Spleen (tissue), 11 donors: ENCODE results near the gene TNPO3. TPM values are rescaled to one million over a fixed set of nuclear protein-coding genes. Genes with fewer than 3 reads are reported as not detected.
"Not testable (repeated sequence)": the region's sequence is repeated elsewhere in the genome, so short reads cannot be mapped to it uniquely, and the experiment has no call there.

Experiments
- DNase-seq: peaks from one replicate; pipeline ENCODE4 v3.0.0-alpha.2; 2020
- H3K27ac ChIP-seq, 8 donors: fragments of 200-600 bp; sonication (generic) in 7 of 8; 1 replicate in 4 of 8; 2 replicates in 4 of 8; pipeline versions ENCODE4 v1.5.0 to v1.8.0; 2016 to 2021; ENCODE audit warnings: inconsistent platforms in 4 of 8, mild to moderate bottlenecking in 4 of 8, moderate library complexity in 1 of 8
- H3K27me3 ChIP-seq, 7 donors: fragments of 200-600 bp; sonication (generic) in 6 of 7; replicated peaks in 1 of 7; 1 replicate in 4 of 7; 2 replicates in 3 of 7; pipeline versions ENCODE4 v1.5.0 to v1.8.0; 2016 to 2021; ENCODE audit warnings: inconsistent platforms in 3 of 7, mild to moderate bottlenecking in 1 of 7
- H3K36me3 ChIP-seq, 6 donors: fragments of 200-600 bp; sonication (generic) in 5 of 6; 1 replicate in 4 of 6; 2 replicates in 2 of 6; pipeline versions ENCODE4 v1.5.0 to v1.8.0; 2016 to 2021; ENCODE audit warnings: inconsistent platforms in 2 of 6
- H3K4me1 ChIP-seq, 6 donors: fragments of 200-600 bp; sonication (generic) in 5 of 6; 1 replicate in 3 of 6; 2 replicates in 3 of 6; pipeline versions ENCODE4 v1.5.0 to v1.8.0; 2016 to 2021; ENCODE audit warnings: inconsistent platforms in 3 of 6
- H3K4me3 ChIP-seq, 8 donors: fragments of 200-600 bp; sonication (generic) in 7 of 8; 1 replicate in 4 of 8; 2 replicates in 4 of 8; pipeline versions ENCODE4 v1.5.0 to v1.8.0; 2016 to 2021; ENCODE audit warnings: inconsistent platforms in 4 of 8, mild to moderate bottlenecking in 4 of 8, moderate library complexity in 2 of 8
- H3K9me3 ChIP-seq, 8 donors: fragments of 200-600 bp; sonication (generic) in 7 of 8; 1 replicate in 4 of 8; 2 replicates in 4 of 8; pipeline versions ENCODE4 v1.5.0 to v1.8.0; 2016 to 2021; ENCODE audit warnings: inconsistent platforms in 4 of 8
- POLR2A ChIP-seq, 3 donors: fragments of 450-650 bp; IDR thresholded peaks; one replicate each; pipeline ENCODE4 v1.5.1; 2017; ENCODE audit warnings: antibody characterized with exemption in 3 of 3, mild to moderate bottlenecking in 1 of 3
- POLR2AphosphoS5 ChIP-seq, 3 donors: sonication (generic); formaldehyde crosslinking; IDR thresholded peaks; one replicate each; pipeline ENCODE4 v1.5.1; 2017; ENCODE audit warnings: antibody characterized with exemption in 3 of 3
- WGBS, 5 donors: extraction: QIAGEN DNeasy Blood & Tissue Kit in 3 of 5; methylation state at CpG; one replicate each; pipeline versions ENCODE4 v1.1.5 to v1.1.7; 2013 to 2018; 5-methylcytosine and 5-hydroxymethylcytosine counted together
- intact Hi-C: fragments of 100-400 bp; cut with DNase I; formaldehyde crosslinking; loops from one replicate; pipeline ENCODE4 v1.15.0; 2023; ENCODE audit warnings: low total_unique reads
- polyA plus RNA-seq, 3 donors: library from polyadenylated mRNA; stranded (reverse); fragments of 200-250 nt; gene quantifications; one replicate each; pipeline ENCODE4 v1.2.1, GENCODE V29; 2013
- total RNA-seq, 7 donors: library from RNA; depleted of rRNA in 3 of 7; stranded (reverse); fragments of >200 nt in 3 of 7; fragmentation: NEBNext Ultra II Directional in 4 of 7; extraction: Animal tissue kit (Norgen Biotek cat#: 25700) in 4 of 7; gene quantifications; one replicate each; pipeline versions ENCODE4 v1.1.0 to v1.2.1, GENCODE V29; 2016 to 2021
- TF ChIP-seq, protein P1 (sequence below), 11 experiments: fragments of 200-600 bp in 7 of 11; fragments of 450-650 bp in 4 of 11; sonication (generic) in 4 of 11; IDR thresholded peaks in 8 of 11; conservative IDR thresholded peaks in 3 of 11; 1 replicate in 7 of 11; 2 replicates in 4 of 11; pipeline versions ENCODE4 v1.4.0 to v1.8.0; 2016 to 2021; ENCODE audit warnings: antibody characterized with exemption in 11 of 11, inconsistent platforms in 4 of 11, mild to moderate bottlenecking in 1 of 11
- donor health status: healthy with polysubstance abuse.
- donor health status: DM: no; HTN: no; CAD: no; lungs with moderate emphysema.
- donor health status: DM: no; HTN: no; CAD: no.
- donor health status: Bipolar disorder and iron deficiency.
- donor health status: healthy.
- donor health status: DM: no; HTN: no; CAD: no.
- donor health status: DM: yes; HTN: yes; CAD: no.

TNPO3 gene
- total and polyA plus RNA-seq, 10 donors, result 11.2 to 49.0 (median 35.1) TPM

GRCh38 chr7:129073204-129073603 lies 18.3 kb upstream of the TNPO3 start:
- Histone ChIP-seq H3K27me3 (peaks cover 0 to 9% (median 0%) of the 10 kb centered on the region in 7 donors), H3K36me3 (no peaks in the 10 kb centered on the region), H3K9me3 (no peaks in the 10 kb centered on the region), H3K27ac (peak overlapping the region in 7 of 8 donors; percentile 54 to 89 (median 81)), H3K4me3 (peak overlapping the region in 1 of 8 donors; percentile 13), H3K4me1 (peaks cover 0 to 29% (median 0%) of the 10 kb centered on the region in 6 donors)
- intact Hi-C loops, result no loop called here
- DNase-seq, result no peak
- 93 to 97% (median 97%) methylated on average over 1 of the region's 1 CpG for WGBS, 5 donors
- TF ChIP-seq POLR2AphosphoS5 (IDR thresholded peaks at IDR 0.05) (no peak), POLR2A (IDR thresholded peaks at IDR 0.05) (no peak)
- TF ChIP-seq, protein P1, sequence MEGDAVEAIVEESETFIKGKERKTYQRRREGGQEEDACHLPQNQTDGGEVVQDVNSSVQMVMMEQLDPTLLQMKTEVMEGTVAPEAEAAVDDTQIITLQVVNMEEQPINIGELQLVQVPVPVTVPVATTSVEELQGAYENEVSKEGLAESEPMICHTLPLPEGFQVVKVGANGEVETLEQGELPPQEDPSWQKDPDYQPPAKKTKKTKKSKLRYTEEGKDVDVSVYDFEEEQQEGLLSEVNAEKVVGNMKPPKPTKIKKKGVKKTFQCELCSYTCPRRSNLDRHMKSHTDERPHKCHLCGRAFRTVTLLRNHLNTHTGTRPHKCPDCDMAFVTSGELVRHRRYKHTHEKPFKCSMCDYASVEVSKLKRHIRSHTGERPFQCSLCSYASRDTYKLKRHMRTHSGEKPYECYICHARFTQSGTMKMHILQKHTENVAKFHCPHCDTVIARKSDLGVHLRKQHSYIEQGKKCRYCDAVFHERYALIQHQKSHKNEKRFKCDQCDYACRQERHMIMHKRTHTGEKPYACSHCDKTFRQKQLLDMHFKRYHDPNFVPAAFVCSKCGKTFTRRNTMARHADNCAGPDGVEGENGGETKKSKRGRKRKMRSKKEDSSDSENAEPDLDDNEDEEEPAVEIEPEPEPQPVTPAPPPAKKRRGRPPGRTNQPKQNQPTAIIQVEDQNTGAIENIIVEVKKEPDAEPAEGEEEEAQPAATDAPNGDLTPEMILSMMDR (IDR thresholded peaks at IDR 0.05 in 8 of 11, conservative IDR thresholded peaks at IDR 0.05 in 3 of 11), result no peak

- intact Hi-C loops, result no loop called here
- Histone ChIP-seq H3K27me3 (peaks cover 0 to 9% (median 0%) of the 10 kb centered on the region in 7 donors), H3K36me3 (no peaks in the 10 kb centered on the region), H3K4me3 (peak overlapping the region in 1 of 8 donors; percentile 13), H3K9me3 (no peaks in the 10 kb centered on the region), H3K4me1 (peaks cover 0 to 29% (median 0%) of the 10 kb centered on the region in 6 donors), H3K27ac (peak overlapping the region in 7 of 8 donors; percentile 54 to 89 (median 81))
- 25 to 57% (median 42%) methylated on average over 9 of the region's 9 CpGs for WGBS, 5 donors
- no peak for DNase-seq
- TF ChIP-seq, protein P1 (IDR thresholded peaks at IDR 0.05 in 8 of 11, conservative IDR thresholded peaks at IDR 0.05 in 3 of 11), result peak in 2 of 11 experiments; percentile 12 to 28
- TF ChIP-seq POLR2A (IDR thresholded peaks at IDR 0.05) (no peak), POLR2AphosphoS5 (IDR thresholded peaks at IDR 0.05) (no peak)
Measured at GRCh38 chr7:129072479-129073011, 17.6 kb upstream of the TNPO3 start.

DNA sequence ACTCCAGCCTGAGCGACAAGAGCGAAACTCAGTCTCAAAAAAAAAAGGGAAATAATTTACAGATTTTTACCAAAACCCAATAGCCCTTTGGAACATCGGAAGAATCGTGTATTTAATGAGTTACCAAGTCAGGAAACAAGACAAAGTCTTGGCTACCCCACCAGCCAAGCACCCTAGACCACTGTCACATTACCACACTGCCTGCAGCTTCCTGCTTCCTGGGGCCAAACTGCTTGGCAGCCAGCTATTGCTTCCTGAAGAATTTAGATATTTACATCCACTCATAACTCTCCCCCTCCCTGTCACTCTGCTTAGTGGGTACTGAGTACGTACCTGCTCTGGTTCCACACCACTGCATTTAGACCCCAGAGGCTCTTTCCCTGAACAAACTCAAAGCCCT lies 14.1 kb upstream of the TNPO3 start:
- Histone ChIP-seq H3K4me1 (peaks cover 0 to 29% (median 0%) of the 10 kb centered on the region in 6 donors), H3K27me3 (peaks cover 0 to 9% (median 0%) of the 10 kb centered on the region in 7 donors), H3K9me3 (no peaks in the 10 kb centered on the region), H3K27ac (peak overlapping the region in 3 of 8 donors; percentile 42 to 65 (median 44)), H3K4me3 (no peak overlapping the region), H3K36me3 (no peaks in the 10 kb centered on the region)
- WGBS, 5 donors, result 24 to 40% (median 32%) methylated on average over 5 of the region's 5 CpGs
- DNase-seq, result no peak
- TF ChIP-seq POLR2AphosphoS5 (IDR thresholded peaks at IDR 0.05) (no peak), POLR2A (IDR thresholded peaks at IDR 0.05) (no peak)
- TF ChIP-seq, protein P1 (IDR thresholded peaks at IDR 0.05 in 8 of 11, conservative IDR thresholded peaks at IDR 0.05 in 3 of 11), result no peak
- intact Hi-C loops, result no loop called here

DNA sequence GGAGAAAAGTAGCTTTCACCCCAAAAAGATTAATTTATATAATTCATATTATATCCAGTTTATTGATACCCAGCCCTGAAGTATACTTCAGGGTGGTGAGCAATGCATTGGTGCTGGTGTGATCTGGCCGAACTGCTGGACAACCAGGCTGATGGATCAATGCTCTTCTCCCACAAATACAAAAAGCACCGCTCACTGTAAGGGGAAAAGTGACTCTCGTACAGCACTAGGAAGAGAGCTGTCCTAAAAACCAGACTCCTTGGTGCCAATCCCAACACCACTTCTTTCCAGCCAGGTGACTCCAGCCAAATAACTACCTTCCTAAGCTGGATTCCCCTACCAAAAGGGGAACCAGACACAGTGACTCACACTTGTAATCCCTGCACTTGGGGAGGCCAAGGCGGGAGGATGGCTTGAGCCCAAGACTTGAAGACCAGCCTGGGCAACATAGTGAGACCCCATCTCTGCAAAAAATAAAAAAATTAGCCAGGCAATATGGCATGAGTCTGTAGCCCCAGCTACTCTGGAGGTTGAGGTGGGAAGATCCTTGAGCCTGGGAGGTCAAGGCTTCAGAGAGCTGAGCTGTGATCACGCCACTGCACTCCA lies 13.1 kb upstream of the TNPO3 start:
- intact Hi-C loops, result no loop called here
- no peak for DNase-seq
- TF ChIP-seq POLR2AphosphoS5 (IDR thresholded peaks at IDR 0.05) (no peak), POLR2A (IDR thresholded peaks at IDR 0.05) (no peak)
- TF ChIP-seq, protein P1 (IDR thresholded peaks at IDR 0.05 in 8 of 11, conservative IDR thresholded peaks at IDR 0.05 in 3 of 11), result no peak
- WGBS, 5 donors, result 82 to 94% (median 88%) methylated on average over 5 of the region's 5 CpGs
- no peak overlapping the region for H3K4me3 ChIP-seq
- H3K9me3 ChIP-seq, result peaks cover 0 to 2% (median 0%) of the 10 kb centered on the region in 8 donors
- H3K27ac ChIP-seq, result peak overlapping the region in 2 of 8 donors; percentile 42 to 65
- no peaks in the 10 kb centered on the region for H3K36me3 ChIP-seq
- peaks cover 0 to 23% (median 0%) of the 10 kb centered on the region in 6 donors for H3K4me1 ChIP-seq
- H3K27me3 ChIP-seq, result peaks cover 0 to 9% (median 0%) of the 10 kb centered on the region in 7 donors

- WGBS, 5 donors, result 53 to 82% (median 56%) methylated on average over 4 of the region's 4 CpGs
- peaks cover 0 to 20% (median 0%) of the 10 kb centered on the region in 6 donors for H3K4me1 ChIP-seq
- DNase-seq, H3K27me3 ChIP-seq, intact Hi-C loops, H3K36me3 ChIP-seq, H3K4me3 ChIP-seq, H3K27ac ChIP-seq: not testable (repeated sequence)
- peaks cover 0 to 11% (median 4%) of the 10 kb centered on the region in 8 donors for H3K9me3 ChIP-seq
Measured at GRCh38 chr7:129067132-129067561, 12.2 kb upstream of the TNPO3 start.
